GM10266 (cell line): Measurements from ENCODE around the gene ADAMTSL3.

Source experiments
- DNase-seq: peaks from one replicate; pipeline ENCODE4 v3.0.0; 2012; ENCODE audit errors: extremely low spot score
- CTCF ChIP-seq: IDR thresholded peaks from 2 replicates; pipeline ENCODE4 v1.5.1; 2012; ENCODE audit warnings: mild to moderate bottlenecking, low read depth; ENCODE audit not compliant: control insufficient read depth, insufficient read depth; ENCODE audit errors: missing control alignments

ADAMTSL3 gene

DNA sequence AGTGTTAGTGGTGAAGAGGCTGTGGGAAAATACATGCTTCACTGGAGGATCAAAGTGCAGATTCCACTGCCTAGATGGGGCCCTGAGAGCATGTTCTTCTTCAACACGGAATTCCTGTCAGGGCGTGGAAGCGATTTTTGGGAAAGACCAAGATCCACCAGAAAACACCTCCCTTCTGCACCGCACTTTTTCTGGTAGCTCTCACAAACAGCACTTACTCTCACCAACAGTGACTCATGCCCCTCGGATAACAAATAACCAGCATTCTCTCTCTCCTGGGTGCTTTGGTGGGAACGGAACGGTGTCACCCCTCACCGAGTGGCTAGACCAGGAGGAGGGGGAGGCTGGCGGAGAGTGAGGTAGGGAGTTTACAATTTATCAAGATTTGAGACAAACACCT lies 40.1 kb downstream of the ADAMTSL3 start:
- TF ChIP-seq CTCF, result no peak
- no peak for DNase-seq

DNA sequence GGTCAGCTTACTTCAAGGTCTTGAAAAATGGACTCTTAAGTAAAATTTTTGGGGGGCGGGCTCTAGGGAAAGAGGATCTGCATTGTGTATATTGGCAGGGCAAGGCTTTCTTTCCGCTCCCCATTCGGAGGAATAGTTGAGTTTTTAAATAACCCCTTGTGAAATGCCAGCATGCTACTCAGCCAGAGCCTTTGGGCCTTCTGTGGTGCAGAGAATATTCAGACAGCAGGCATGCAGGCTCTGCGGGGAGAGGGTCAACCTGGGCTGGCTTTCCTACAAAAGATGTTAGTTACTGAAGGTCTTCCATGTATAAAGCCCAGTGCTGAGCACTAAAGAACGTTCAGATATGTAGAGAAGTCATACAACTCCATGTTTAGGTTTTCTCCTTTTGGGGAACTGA lies 40.6 kb downstream of the ADAMTSL3 start:
- TF ChIP-seq CTCF, result no peak
- DNase-seq, result no peak

DNA sequence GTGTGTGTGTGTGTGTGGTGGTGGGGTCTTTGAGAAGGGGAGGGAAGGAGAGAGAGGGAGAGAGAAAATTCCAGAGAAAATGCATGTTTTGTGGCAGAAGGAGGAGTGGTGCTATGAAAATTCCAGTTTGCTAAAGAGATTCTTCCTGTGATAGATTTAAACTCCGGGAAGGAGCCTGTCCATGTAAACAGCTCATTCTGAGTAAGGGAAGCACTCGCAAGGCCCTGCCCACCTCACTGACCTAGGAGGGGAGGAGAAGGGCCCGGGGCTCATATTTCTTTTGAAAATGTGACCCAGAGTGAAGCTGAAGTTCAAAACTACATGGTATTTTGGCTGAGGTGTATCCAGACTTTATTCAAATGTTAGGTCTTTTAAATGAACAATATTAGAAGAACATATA lies 41.3 kb downstream of the ADAMTSL3 start:
- DNase-seq, result no peak
- TF ChIP-seq CTCF, result no peak

DNA sequence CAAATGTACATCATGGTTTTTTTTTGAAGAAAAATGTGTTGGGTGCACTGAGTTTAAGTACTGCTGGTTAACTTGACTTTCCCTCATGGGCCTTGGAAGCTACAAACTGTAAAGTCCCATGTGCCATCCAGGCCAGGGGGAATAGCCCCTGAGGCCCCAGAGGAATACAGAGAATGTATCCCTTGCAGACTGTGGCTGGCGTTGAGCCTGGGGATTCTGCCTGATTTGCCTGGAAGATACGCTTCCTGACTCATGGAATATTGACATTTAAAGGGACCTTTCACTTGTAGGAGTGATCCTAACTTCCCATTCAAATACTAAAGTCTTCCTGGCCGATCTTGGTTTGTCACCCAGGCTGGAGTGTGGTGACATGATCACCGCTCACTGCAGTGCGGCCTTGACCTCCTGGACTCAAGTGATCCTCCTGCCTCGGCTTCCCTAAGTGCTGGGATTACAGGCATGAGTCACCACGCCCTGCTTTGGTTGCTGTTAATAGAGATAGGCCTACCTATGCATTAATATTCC lies 42.0 kb downstream of the ADAMTSL3 start:
- TF ChIP-seq CTCF, result no peak
- no peak for DNase-seq

DNA sequence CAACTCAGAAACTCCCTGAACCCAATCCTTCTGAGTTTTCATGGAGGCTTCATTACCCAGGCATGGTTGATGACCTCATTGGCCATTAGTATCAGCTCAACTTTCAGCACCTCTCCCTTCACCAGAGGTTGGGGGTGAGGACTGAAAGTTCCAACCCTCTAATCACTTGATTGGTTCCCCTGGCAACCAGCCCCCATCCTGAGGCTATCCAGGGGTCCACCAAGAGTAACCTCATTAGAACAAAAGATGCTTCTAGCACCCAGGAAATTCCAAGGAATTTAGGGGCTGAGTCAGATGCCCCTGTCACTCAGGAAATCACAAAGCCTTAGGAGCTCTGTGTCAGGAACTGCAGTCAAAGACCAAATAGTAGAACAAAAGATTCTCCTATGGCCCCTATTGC lies 43.8 kb downstream of the ADAMTSL3 start:
- DNase-seq, result no peak
- TF ChIP-seq CTCF, result no peak

- DNase-seq, result no peak
- no peak for TF ChIP-seq CTCF
Measured at GRCh38 chr15:83698294-83698693, 44.4 kb downstream of the ADAMTSL3 start.

DNA sequence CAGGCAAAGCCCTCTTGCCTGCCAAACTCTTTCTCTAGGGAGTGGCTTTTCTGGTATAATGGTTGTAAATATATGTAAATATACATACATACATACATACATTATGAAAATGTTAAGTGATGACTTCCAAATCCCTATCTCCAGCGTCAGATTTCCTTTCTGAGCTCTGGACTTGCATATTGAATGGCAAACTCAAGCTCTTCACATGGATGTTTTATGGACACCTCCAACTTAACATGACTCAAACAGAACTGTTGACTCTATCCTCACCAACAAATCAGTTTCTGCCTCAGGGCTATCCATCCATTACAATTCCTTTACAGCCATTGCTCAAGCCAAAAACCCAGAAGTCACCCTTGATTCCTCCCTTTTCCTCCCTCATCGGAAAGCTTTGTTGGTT lies 45.1 kb downstream of the ADAMTSL3 start:
- DNase-seq, result no peak
- no peak for TF ChIP-seq CTCF
